IPS-15b (cell line): ENCODE data around the gene MCFD2.
"Not testable (repeated sequence)": the region's sequence is repeated elsewhere in the genome, so short reads cannot be mapped to it uniquely, and the experiment has no call there.

Experiments used
- H3K27me3 ChIP-seq: one replicate; pipeline ENCODE4 v1.6.1; 2013; ENCODE audit warnings: low read length; ENCODE audit not compliant: control insufficient read depth, insufficient read depth
- H3K36me3 ChIP-seq: one replicate; pipeline ENCODE4 v1.6.1; 2013; ENCODE audit warnings: low read length; ENCODE audit not compliant: control insufficient read depth, insufficient read depth
- H3K4me1 ChIP-seq: one replicate; pipeline ENCODE4 v1.6.1; 2013; ENCODE audit warnings: mild to moderate bottlenecking, low read length; ENCODE audit not compliant: control insufficient read depth, insufficient read depth
- H3K4me3 ChIP-seq: one replicate; pipeline ENCODE4 v1.5.1; 2013; ENCODE audit warnings: low read depth, low read length
- H3K9ac ChIP-seq: one replicate; pipeline ENCODE4 v1.6.1; 2013; ENCODE audit warnings: low read depth, mild to moderate bottlenecking, low read length
- H3K9me3 ChIP-seq: one replicate; pipeline ENCODE4 v1.6.1; 2013; ENCODE audit warnings: mild to moderate bottlenecking, low read length; ENCODE audit not compliant: control insufficient read depth, insufficient read depth

The MCFD2 gene

DNA sequence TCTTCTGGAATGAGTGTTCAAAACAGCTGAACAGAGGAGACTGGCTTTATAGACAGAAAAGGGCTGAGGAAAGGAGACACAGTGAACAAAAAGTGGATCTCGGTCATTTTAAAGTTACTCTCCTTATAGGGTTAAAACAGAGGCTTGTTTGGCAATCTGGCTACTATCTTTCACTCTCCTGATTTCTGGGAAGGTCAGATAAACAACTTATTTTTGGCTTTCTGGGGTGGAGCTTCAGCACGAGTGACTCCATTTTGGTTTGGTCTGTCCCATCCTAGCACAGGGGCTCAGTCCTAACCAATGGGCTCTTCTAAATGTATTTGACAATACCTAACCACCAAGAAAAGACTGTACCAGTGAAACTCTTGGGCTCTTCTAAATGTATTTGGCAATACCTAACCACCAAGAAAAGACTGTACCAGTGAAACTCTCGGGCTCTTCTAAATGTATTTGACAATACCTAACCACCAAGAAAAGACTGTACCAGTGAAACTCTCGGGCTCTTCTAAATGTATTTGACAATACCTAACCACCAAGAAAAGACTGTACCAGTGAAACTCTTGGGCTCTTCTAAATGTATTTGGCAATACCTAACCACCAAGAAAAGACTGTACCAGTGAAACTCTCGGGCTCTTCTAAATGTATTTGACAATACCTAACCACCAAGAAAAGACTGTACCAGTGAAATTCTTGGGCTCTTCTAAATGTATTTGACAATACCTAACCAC lies 39.5 kb downstream of the MCFD2 start:
- not testable (repeated sequence) for H3K9ac ChIP-seq, H3K9me3 ChIP-seq, H3K36me3 ChIP-seq, H3K4me1 ChIP-seq, H3K4me3 ChIP-seq, H3K27me3 ChIP-seq

DNA sequence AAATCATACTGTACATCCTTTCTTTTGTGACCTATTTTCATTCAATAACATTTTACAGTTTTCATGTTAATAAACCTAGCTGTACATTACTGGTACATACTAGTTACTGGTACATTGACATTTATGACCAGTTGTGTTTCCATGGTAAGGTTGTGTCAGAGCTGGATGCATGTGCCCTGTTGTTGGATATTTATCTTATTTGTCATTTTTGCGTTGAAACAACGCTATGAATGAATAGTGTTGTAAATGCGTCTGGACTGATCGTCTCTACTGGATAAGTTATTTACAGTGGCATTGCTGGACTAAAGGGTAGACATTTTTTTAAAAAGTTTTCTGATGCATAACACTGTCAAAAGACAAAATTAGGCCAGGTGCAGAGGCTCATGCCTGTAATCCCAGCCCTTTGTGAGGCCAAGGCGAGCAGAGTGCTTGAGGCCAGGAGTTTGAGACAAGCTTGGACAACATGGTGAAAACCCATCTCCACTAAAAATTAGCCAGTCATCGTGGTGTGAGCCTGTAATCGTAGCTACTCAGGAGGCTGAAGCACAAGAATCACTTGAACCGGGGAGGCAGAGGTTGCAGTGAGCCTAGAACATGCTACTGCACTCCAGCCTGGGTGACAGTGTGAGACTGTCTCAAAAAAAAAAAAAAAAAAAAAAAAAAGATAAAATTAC lies 40.2 kb downstream of the MCFD2 start:
- H3K9ac ChIP-seq: no peak overlapping the region
- H3K4me1 ChIP-seq: peaks cover 3% of the 10 kb centered on the region
- H3K27me3 ChIP-seq: no peaks in the 10 kb centered on the region

DNA sequence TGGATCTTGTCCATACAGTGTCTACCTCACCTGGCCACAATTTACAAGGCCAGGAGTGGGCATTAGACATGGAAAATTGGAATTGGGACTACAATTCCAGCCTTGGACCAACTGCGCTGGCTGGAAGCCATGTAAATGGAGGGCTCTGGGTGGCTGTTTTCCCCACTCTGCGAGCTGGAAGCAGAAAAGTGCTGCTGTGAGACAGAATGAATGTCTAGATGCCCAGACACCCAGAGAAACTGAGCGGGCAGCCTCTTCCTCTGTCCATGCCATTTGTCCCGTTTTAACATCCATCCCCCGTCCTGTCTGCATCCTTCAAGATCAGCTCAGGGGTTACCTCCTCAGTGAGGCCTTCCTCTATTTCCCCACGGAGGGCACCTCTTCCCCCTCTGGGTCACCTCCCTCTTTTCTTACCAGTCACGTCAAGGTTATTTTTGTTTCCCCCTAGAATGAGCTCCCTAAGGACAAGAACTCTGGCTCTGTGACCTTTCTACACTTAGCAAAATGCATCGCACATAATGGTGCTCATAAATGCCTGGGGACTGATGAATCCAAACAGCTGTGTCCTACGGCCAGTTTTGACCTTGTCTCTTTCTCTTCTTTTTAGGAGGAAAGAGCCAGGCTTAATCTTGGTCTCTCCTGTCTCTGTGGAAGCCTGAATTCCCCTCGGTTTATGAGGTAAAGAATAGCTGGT lies 41.2 kb downstream of the MCFD2 start:
- Histone ChIP-seq H3K9ac (no peak overlapping the region), H3K9me3 (no peaks in the 10 kb centered on the region), H3K27me3 (no peaks in the 10 kb centered on the region)

More for the DNA sequence above, 40.2 kb downstream of the MCFD2 start:
- Histone ChIP-seq H3K36me3 (no peaks in the 10 kb centered on the region), H3K4me3 (no peak overlapping the region), H3K9me3 (no peaks in the 10 kb centered on the region)

DNA sequence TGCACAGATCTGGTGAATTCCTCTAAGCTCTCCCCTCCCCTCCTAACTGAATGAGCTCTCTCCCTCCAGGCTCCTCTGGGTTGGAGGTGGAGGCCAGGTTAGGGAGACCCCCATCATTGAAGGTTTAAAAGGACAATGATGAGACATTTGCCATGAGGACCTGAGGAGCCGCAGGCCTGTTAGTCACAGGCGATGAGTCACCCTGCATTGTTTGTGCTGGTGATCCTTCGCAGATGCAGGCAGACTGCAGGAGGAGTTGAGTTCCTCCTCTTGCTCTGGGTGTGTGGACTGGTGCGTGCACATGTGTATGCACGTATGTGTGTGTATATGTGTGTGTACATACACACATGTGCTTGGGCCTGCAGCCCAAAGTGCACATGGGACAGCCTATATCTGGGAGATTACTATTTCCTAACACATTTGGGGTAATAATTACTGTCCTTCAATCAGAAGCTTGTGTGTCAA lies 42.0 kb downstream of the MCFD2 start:
- H3K27me3 ChIP-seq: no peaks in the 10 kb centered on the region

More for the DNA sequence above, 41.2 kb downstream of the MCFD2 start:
- H3K4me3 ChIP-seq: no peak overlapping the region
- peaks cover 3% of the 10 kb centered on the region for H3K4me1 ChIP-seq
- no peaks in the 10 kb centered on the region for H3K36me3 ChIP-seq

DNA sequence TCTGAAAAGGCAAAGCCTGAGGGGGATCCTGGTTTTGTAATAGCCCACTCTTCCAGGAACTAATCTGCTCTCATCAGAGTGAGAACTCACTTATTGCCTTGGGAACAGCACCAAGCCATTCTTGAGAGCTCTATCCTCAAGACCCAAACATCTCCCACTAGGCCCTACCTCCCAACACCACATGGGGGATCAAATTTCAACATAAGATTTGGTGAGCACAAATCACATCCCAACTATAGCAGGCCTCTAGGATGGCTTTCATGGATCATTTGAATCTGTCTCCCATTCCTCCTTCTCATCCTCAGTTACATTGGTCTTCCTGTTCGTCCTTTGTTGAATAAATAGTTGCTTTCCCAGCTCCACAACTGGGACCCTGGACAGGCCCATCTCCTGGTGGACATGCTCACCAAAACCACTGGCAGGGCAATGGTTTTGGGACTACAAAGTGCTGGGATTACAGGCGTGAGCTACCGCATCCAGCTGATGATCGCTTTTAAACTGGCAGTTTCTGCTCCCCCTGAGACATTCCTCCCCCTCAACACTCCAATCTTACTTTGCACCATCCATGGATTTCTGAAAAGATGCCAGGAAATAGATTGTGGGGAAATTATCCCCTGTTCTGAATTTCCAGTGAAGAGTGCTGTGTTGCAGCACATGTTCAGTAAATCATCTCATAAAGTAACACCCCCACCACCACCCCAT lies 42.6 kb downstream of the MCFD2 start:
- Histone ChIP-seq H3K27me3 (no peaks in the 10 kb centered on the region), H3K4me3 (no peak overlapping the region), H3K4me1 (peaks cover 3% of the 10 kb centered on the region), H3K36me3 (no peaks in the 10 kb centered on the region), H3K9ac (no peak overlapping the region), H3K9me3 (no peaks in the 10 kb centered on the region)

More for the DNA sequence above, 42.0 kb downstream of the MCFD2 start:
- Histone ChIP-seq H3K36me3 (no peaks in the 10 kb centered on the region), H3K9me3 (no peaks in the 10 kb centered on the region), H3K4me1 (peaks cover 3% of the 10 kb centered on the region), H3K9ac (no peak overlapping the region), H3K4me3 (no peak overlapping the region)

DNA sequence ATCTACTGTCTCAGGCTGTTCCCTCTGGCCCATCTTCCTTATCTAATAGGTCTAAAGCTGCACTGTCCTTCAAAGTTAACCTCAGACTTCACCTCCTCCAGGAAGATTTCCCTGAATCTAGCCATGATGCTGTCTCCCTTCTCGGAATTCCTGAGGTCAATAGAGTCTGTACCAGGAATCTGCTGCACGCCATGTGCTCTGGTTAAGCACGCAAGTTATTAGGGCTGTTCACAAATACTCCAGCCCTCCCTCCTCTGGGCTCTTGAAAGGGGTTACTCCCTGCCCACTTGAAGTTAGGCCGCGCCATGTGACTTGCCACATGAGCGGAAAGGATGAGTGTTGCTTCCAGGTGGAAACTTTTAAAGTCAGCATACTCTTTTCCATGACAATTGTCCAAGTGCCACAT lies 43.6 kb downstream of the MCFD2 start:
- no peaks in the 10 kb centered on the region for H3K9me3 ChIP-seq
- no peak overlapping the region for H3K9ac ChIP-seq
- H3K27me3 ChIP-seq: no peaks in the 10 kb centered on the region
- H3K36me3 ChIP-seq: no peaks in the 10 kb centered on the region
- H3K4me1 ChIP-seq: peaks cover 3% of the 10 kb centered on the region
- H3K4me3 ChIP-seq: no peak overlapping the region

DNA sequence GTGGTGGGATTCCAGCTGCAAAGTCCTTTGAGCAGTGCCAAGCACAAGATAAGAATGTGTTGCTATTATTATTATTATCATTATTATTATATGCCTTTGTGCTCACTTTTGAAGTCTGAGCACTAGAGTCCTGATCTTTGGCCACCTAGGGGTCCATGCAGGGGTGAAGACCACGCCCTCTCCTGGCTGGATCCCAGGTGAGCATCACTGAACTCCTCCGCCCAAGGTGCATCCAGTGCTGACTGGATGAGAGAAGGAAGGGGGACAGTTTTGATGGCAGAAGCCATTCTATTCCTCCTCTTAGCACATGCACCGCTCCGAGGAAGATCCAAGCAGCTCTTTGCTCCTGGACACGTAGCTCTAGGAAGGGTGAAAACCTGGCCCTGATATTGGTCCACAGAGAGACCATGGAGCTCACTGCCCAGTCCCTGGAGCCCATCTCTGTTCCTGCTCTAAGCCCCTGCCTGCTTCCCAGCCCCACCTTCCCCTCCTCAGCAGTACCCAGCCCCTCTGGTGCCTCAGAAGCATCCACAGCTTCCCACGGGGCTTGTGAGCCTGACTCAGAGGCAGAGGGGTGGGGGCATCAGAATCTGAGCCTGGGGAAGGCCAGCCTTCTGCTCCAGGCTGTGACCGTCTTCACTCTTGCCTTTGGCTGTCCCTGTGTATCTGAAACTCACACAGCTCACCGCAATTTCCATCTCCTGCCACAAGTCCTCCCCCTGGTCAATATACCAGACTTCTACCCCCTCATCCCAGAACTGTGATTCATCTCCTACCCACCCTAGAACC lies 45.4 kb downstream of the MCFD2 start:
- Histone ChIP-seq H3K27me3 (no peaks in the 10 kb centered on the region), H3K36me3 (no peaks in the 10 kb centered on the region), H3K4me3 (no peak overlapping the region), H3K9me3 (no peaks in the 10 kb centered on the region), H3K4me1 (peaks cover 3% of the 10 kb centered on the region), H3K9ac (no peak overlapping the region)

DNA sequence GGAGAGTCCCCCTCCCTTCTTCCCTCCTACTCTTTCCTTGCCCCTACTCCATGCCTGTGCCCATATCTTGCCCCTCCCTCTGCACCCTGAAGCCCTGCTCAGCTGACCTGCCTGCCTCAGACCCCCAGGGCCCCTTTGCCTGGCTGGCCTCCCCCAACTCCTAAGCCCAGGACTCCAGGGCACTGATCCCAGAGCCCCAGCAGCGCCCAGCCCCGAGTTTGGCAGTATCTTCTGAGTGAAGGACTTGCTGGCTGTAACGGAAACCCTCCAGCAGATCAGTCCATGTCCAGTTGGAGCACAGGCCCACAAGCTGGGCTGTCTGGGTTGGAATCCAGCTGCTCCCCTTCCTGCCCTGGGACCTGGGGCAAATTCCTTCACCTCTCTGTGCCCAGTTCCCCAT lies 46.0 kb downstream of the MCFD2 start:
- H3K9ac ChIP-seq: no peak overlapping the region
- H3K36me3 ChIP-seq: no peaks in the 10 kb centered on the region
- peaks cover 3% of the 10 kb centered on the region for H3K4me1 ChIP-seq
- H3K9me3 ChIP-seq: no peaks in the 10 kb centered on the region
- no peak overlapping the region for H3K4me3 ChIP-seq
- H3K27me3 ChIP-seq: no peaks in the 10 kb centered on the region

DNA sequence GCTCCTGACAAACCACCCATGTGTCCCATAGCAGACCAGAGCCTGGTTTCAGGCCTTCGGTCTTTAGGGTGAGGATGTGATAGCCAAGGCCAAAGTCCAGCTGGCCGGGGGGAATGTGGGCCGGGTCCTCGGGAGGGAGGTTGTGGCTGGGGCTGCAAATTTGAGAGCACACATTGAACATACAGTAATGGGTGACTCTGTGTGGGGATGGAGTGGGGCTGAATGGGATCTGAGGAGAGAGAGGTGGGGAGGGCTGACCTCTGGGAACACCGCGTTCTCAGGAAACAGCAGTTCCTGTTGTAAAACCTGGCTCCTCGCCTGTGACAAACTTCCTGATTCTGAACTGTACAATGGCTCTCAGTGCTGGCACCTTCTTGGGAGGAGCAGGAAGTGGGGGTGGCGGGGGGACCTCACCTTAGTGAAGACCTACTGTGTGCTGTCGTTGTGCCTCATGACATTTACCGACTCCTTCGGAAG lies 48.8 kb downstream of the MCFD2 start:
- no peaks in the 10 kb centered on the region for H3K9me3 ChIP-seq
- no peaks in the 10 kb centered on the region for H3K27me3 ChIP-seq
- H3K36me3 ChIP-seq: no peaks in the 10 kb centered on the region
- no peaks in the 10 kb centered on the region for H3K4me1 ChIP-seq
- H3K4me3 ChIP-seq: no peak overlapping the region
- H3K9ac ChIP-seq: no peak overlapping the region

DNA sequence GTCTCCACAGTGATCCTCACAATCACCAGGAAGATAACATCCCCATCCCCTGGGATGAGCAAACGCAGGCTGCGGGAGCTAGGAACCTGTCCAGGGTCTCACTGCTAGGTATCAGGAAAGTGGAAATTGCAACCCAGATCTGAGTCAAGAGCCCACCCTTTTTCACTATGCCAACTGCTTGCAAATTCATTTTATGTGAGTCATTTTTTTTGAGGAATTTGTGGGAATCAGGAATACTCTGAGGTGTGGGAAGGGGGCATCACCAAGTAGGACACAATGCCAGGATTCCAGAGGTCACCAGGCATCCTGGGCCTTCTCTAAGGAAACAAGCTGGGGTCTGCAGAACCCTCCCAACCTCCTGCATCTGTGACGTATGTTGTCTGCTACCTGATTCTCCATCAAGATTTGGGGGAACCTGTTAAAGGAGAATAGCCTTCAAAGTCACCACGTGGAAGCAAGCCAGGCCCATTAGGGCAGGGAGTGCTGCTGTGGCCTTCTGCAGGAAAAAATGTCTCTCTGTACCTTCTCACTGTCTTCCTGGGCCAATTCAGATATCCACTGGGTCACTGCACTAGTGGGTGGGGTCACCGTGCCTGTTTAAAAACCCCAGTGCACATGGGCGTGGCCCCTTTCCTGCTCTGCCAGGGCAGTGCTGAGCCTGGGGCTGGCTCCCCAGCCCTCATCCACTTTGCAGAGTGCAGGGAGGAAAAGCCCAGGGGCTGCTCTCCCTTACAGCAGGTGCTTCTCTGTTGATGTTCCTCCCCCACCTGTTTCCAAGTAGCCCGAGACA lies 50.2 kb downstream of the MCFD2 start:
- no peak overlapping the region for H3K4me3 ChIP-seq
- H3K4me1 ChIP-seq: no peaks in the 10 kb centered on the region
- H3K9me3 ChIP-seq: no peaks in the 10 kb centered on the region
- no peak overlapping the region for H3K9ac ChIP-seq
- no peaks in the 10 kb centered on the region for H3K27me3 ChIP-seq
- H3K36me3 ChIP-seq: no peaks in the 10 kb centered on the region
